8988T (cell line): ENCODE results near the gene PALLD.
"Not testable (repeated sequence)": the region's sequence is repeated elsewhere in the genome, so short reads cannot be mapped to it uniquely, and the experiment has no call there.

ENCODE experiments used
- DNase-seq: peaks from one replicate; pipeline ENCODE4 v3.0.0; 2011

PALLD gene

DNA sequence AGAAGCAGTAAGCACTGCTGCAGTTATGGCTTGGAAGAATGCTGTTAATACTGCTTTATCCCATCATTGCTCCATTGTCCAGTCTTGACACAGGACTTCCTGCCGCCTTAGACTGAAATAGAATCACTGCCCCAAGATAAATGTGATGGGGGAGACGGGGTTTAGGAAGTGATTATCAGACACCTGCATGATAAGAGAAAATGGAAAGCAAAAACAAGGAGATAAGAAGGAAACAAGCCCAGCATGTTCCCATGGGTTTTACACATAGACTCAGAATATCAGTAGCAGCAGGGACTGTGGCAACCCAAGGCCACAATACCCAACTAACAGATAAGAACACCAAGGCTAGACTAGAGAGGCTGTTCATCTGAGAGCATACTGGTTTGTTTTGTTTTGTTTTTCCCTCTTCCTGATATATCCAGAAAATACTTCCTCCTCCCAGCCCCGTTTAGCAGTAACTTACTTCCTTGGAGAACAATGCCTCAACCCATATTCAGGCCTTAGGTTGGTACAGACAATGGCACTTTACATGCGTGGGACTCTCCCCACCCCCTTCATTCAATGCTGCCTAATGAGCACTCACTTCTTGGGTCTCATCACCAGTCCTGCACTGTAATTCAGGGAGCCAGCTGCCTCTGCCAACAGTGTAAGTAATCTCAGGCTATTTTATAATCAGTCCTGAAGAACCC is 280.6 kb downstream of the PALLD start:
- no peak for DNase-seq

DNA sequence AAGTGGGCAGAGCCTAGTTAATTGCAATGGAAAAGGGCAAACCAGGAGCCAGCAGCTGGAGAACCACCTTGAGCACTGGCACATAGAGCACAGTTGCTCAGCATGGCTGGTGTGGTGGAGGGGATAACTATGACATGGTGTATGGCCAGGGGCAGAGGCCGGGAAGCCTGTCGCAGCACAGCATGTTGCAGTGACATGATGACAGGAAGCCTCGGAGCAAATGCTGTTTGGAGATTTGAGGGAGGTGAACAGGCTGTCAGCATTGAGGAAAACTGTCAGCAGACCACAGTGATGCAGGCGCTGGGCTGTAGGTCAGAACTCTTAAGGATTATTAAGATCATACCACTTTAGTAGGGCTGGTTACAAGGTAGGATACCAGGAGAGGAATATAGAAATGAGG is 284.5 kb downstream of the PALLD start:
- DNase-seq = no peak

- DNase-seq = no peak
Observed at GRCh38 chr4:168781926-168782325, 285.1 kb downstream of the PALLD start.

GRCh38 chr4:168782439-168782838 is 285.6 kb downstream of the PALLD start:
- no peak for DNase-seq

GRCh38 chr4:168784786-168785461 is 288.1 kb downstream of the PALLD start:
- no peak for DNase-seq

DNA sequence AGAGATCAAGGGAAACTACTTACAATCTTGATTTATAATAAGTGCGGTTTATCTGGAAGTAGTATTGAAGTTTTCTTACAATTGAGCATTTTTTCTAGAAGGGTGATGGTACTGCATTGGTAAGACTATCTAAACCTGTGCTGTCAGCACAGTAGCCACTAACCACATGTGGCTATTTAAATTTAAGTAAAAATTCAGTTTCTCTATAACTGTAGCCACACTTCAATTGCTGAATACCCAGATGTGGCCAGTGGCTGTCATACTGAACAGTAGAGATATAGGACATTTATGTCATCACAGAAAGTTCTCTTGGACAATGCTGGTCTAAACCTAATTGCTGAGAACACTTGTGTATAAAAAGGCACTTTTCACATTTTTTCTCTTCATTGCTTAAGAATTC is 290.5 kb downstream of the PALLD start:
- no peak for DNase-seq

- DNase-seq = no peak
Observed at GRCh38 chr4:168787801-168788595, 291.1 kb downstream of the PALLD start.

GRCh38 chr4:168790898-168791297 is 294.0 kb downstream of the PALLD start:
- no peak for DNase-seq

- DNase-seq = no peak
Observed at GRCh38 chr4:168791376-168791775, 294.5 kb downstream of the PALLD start.

- no peak for DNase-seq
Observed at GRCh38 chr4:168793542-168793941, 296.7 kb downstream of the PALLD start.

DNA sequence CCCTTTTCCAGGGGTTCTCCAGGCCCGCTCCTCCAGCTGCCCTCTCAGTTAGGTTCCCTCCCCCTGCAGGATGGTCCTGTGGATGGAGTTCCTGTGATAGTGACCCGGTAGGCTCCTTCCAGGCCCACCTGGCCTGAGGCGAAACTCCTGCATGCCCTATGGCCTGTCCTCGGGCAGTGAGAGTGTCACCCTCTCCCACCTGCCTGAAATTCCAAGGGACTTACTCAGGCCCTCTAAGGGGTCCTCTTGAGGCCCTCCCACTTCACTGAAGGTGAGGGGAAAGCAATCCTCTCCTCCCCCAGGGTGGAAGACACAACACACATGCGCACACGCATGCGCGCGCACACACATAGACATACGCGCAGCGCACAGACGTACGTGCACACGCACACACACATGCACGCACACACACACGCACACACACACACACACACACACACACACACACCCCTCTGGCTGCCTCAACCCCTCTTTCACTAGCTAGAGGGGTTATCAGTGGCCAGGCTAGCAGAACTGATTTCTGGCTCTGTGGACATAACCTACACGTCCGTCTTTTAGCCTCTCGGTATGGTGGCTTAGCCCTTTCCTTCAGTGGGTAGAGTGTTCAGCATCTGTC is 297.3 kb downstream of the PALLD start:
- no peak for DNase-seq

- DNase-seq = no peak
Observed at GRCh38 chr4:168794881-168795280, 298.0 kb downstream of the PALLD start.

GRCh38 chr4:168795346-168795745 is 298.5 kb downstream of the PALLD start:
- no peak for DNase-seq

GRCh38 chr4:168796362-168797106 is 299.7 kb downstream of the PALLD start:
- DNase-seq = no peak

DNA sequence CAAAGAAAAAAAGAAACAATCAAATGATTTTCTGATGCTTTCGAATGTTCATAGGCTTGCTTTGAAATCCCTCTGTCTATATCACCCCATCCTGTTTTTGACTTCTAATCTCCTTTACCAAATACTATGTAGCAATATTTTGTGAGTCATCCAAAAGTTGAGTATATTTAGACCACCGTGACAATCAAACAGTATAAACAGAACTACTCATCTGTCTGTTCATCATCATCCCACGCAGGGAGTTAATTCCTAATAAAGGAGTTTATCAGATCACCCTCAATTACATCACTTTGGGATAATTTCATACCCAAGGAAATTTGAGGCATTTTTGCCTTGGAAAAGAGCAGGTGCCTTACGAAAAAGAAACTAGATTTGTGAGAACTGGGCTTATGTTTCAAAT is 300.3 kb downstream of the PALLD start:
- DNase-seq = no peak

DNA sequence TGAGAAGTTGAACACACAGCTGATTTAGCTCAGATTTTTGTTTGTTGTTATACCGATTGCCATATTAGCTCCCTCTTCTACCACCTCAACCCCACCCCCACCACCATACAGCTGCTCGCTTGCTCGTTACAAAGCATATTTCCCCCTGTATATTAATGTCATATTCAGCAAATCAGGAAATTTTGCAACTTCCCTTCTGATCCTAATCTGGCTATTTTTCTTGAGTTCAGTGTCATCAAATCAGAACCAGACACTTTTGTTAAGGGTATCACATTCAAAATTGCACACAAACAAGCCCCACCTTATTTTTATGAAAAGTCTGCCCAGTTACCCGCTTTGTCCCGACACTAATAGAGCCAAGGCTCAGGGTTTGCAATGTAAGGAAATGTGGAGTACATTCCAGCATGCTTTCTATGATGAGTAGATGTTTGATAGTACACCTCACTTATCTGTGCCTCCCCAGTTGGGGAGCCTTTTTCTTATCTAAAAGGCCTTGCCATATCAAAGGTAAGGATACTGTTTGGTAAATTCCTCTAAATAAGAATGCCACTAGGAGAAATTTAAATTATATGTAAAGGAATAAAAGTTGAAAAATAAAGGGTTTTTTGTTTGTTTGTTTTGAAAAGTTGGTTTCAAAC is 301.0 kb downstream of the PALLD start:
- no peak for DNase-seq

- DNase-seq = no peak
Observed at GRCh38 chr4:168800926-168801325, 304.1 kb downstream of the PALLD start.

DNA sequence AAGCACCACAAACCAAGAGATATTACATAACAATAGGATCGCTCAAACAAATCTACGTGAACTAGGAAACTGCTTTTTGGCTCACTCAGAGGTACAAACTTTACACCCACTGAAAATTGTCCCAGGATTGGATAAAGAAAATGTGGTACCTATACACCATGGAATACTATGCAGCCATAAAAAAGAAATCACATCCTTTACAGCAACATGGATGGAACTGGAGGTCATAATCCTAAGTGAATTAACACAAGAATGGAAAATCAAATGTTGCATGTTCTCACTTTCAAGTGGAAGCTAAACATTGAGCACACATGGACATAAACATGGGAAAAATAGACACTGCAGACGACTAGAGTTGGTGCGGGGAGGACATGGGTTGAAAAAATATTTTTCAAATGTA is 305.4 kb downstream of the PALLD start:
- DNase-seq = no peak

GRCh38 chr4:168803052-168803451 is 306.2 kb downstream of the PALLD start:
- not testable (repeated sequence) for DNase-seq

DNA sequence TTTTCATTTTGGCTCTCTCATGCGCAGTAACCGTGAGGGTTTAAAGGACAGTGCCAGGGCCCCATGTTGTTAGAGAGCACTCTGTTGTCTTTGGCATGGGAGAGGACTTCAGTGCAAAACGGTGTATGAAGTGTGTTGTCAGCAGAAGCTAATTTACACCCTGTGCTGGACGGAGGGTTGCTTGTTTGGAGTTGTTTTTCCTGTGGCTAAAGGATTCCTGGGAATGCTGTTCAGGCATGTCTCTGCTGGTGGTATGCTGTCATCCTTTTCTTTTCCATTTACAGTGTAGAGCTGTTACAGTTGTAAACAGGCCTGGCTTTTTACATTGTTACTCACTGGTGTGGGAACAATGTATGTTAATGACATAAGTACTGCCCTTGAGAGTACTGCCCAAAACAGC is 306.9 kb downstream of the PALLD start:
- no peak for DNase-seq

DNA sequence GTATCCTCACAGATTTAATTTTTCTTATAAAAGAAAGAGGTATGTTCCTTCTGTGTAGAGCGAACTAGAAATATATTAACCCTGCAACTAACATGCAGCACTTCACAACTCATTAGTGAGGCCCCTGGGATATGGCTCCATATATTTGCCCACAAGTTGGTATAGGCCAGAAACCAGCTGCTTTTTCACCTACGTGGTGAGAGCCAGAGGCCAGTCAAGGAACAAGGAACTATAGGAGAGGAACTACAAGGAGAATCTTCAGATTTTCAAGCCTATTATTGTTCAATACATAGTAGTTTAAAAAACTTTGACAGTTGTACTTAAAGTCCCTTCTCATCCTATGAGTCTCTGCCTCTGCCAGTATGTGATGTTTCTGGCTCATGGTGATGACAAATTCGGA is 307.3 kb downstream of the PALLD start:
- no peak for DNase-seq

DNA sequence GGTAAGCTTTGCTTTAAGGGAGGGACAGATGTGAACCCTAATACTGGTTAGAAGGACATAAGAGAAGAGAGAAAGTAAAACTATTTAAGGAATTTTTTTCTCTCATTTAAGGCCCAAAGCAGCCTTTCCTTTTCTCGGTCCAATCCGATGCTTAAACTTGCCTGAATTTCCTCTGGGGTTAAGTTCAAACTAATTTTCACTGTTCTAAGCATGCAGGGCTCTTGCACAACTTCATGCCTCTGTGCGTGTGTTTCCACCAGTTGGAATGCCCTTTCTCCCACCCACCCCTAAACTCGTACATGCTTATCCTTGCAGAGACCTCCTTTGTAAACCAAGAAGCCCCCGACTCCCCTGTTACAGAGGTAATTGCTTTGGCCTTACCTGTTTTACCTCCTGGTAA is 308.5 kb downstream of the PALLD start:
- DNase-seq = no peak
